ENCODE measurements around the gene CSE1L.
"Not testable (repeated sequence)": the region's sequence is repeated elsewhere in the genome, so short reads cannot be mapped to it uniquely, and the experiment has no call there.

The CSE1L gene

GRCh38 chr20:49098136-49098535 lies 52.0 kb downstream of the CSE1L start:
- H3K4me3 ChIP-seq (ENCODE audit: low read depth, low read length) = no peak overlapping the region
- no peak for DNase-seq (ENCODE audit: low read depth)
- TF ChIP-seq CTCF (IDR thresholded peaks at IDR 0.05; ENCODE audit: low read depth, low read length, missing control alignments) = no peak

- DNase-seq (ENCODE audit: low read depth) = no peak
- no peak overlapping the region for H3K4me3 ChIP-seq (ENCODE audit: low read depth, low read length)
- no peak for TF ChIP-seq CTCF (IDR thresholded peaks at IDR 0.05; ENCODE audit: low read depth, low read length, missing control alignments)
Observed at GRCh38 chr20:49099011-49099410, 52.9 kb downstream of the CSE1L start.

GRCh38 chr20:49100292-49100691 lies 54.2 kb downstream of the CSE1L start:
- DNase-seq (ENCODE audit: low read depth); H3K4me3 ChIP-seq (ENCODE audit: low read depth, low read length): not testable (repeated sequence)

GRCh38 chr20:49100972-49101371 lies 54.9 kb downstream of the CSE1L start:
- no peak overlapping the region for H3K4me3 ChIP-seq (ENCODE audit: low read depth, low read length)
- no peak for DNase-seq (ENCODE audit: low read depth)
- no peak for TF ChIP-seq CTCF (IDR thresholded peaks at IDR 0.05; ENCODE audit: low read depth, low read length, missing control alignments)

- no peak for DNase-seq (ENCODE audit: low read depth)
- no peak for TF ChIP-seq CTCF (IDR thresholded peaks at IDR 0.05; ENCODE audit: low read depth, low read length, missing control alignments)
- H3K4me3 ChIP-seq (ENCODE audit: low read depth, low read length) = no peak overlapping the region
Observed at GRCh38 chr20:49103019-49103418, 56.9 kb downstream of the CSE1L start.

GRCh38 chr20:49103647-49104364 lies 57.7 kb downstream of the CSE1L start:
- no peak for DNase-seq (ENCODE audit: low read depth)
- no peak for TF ChIP-seq CTCF (IDR thresholded peaks at IDR 0.05; ENCODE audit: low read depth, low read length, missing control alignments)
- H3K4me3 ChIP-seq (ENCODE audit: low read depth, low read length) = no peak overlapping the region

GRCh38 chr20:49104365-49104648 lies 58.2 kb downstream of the CSE1L start:
- TF ChIP-seq CTCF (IDR thresholded peaks at IDR 0.05; ENCODE audit: low read depth, low read length, missing control alignments) = no peak
- DNase-seq (ENCODE audit: low read depth) = no peak
- no peak overlapping the region for H3K4me3 ChIP-seq (ENCODE audit: low read depth, low read length)

- not testable (repeated sequence) for H3K4me3 ChIP-seq (ENCODE audit: low read depth, low read length); DNase-seq (ENCODE audit: low read depth)
Observed at GRCh38 chr20:49104979-49105547, 59.0 kb downstream of the CSE1L start.

Measured in GM12864 (cell line).